ENCODE measurements around the gene BSDC1. TPM values are rescaled to one million over a fixed set of nuclear protein-coding genes. Genes with fewer than 3 reads are reported as not detected.

The BSDC1 gene
- total and polyA plus RNA-seq, 2 experiments from 2014 or later, result 22.7 to 50.7 TPM

- H3K36me3 Mint-ChIP-seq (ENCODE audit: low read depth), result peaks cover 19% of the 10 kb centered on the region
- peak overlapping the region; percentile 70 for H3K4me3 ChIP-seq
- H3K27ac ChIP-seq (ENCODE audit: low read depth), result peak overlapping the region; percentile 85
- H3K4me1 Mint-ChIP-seq, result peaks cover 13% of the 10 kb centered on the region; the same call in 2 of the 3 replicates
- no peaks in the 10 kb centered on the region for H3K27me3 ChIP-seq (ENCODE audit: insufficient read depth)
- peak overlapping the region; percentile 6; the same call in 1 of the 2 replicates for H2AFZ ChIP-seq
- peak overlapping the region; percentile 100 for H3K27ac Mint-ChIP-seq
- peak overlapping the region; percentile 100 for H3K4me3 Mint-ChIP-seq
- H3K36me3 ChIP-seq (ENCODE audit: insufficient read depth), result no peaks in the 10 kb centered on the region
- peaks cover 11% of the 10 kb centered on the region; the same call in 2 of the 3 replicates for H3K9me3 Mint-ChIP-seq
- peaks cover 10% of the 10 kb centered on the region; the same call in 1 of the 2 replicates for H3K4me1 ChIP-seq (ENCODE audit: insufficient read depth)
- TF ChIP-seq EZH2phosphoT487 (IDR thresholded peaks at IDR 0.05; ENCODE audit: unreplicated experiment) (no peak), STAT1 (IDR thresholded peaks at IDR 0.05; ENCODE audit: unreplicated experiment) (no peak), NANOG (IDR thresholded peaks at IDR 0.05; ENCODE audit: borderline replicate concordance) (no peak), CREB1 (CRISPR knock-in tag; IDR thresholded peaks at IDR 0.05; ENCODE audit: low read depth) (no peak), POLR2AphosphoS5 (IDR thresholded peaks at IDR 0.05; ENCODE audit: low read depth) (no peak), JUNB (IDR thresholded peaks at IDR 0.05; ENCODE audit: unreplicated experiment) (no peak), REST (IDR thresholded peaks at IDR 0.05; ENCODE audit: unreplicated experiment) (no peak), ETS1 (IDR thresholded peaks at IDR 0.05) (no peak), ZNF331 (CRISPR knock-in tag; IDR thresholded peaks at IDR 0.05; ENCODE audit: low read depth) (no peak)
- TF ChIP-seq, protein P1, sequence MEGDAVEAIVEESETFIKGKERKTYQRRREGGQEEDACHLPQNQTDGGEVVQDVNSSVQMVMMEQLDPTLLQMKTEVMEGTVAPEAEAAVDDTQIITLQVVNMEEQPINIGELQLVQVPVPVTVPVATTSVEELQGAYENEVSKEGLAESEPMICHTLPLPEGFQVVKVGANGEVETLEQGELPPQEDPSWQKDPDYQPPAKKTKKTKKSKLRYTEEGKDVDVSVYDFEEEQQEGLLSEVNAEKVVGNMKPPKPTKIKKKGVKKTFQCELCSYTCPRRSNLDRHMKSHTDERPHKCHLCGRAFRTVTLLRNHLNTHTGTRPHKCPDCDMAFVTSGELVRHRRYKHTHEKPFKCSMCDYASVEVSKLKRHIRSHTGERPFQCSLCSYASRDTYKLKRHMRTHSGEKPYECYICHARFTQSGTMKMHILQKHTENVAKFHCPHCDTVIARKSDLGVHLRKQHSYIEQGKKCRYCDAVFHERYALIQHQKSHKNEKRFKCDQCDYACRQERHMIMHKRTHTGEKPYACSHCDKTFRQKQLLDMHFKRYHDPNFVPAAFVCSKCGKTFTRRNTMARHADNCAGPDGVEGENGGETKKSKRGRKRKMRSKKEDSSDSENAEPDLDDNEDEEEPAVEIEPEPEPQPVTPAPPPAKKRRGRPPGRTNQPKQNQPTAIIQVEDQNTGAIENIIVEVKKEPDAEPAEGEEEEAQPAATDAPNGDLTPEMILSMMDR (conservative IDR thresholded peaks at IDR 0.05; ENCODE audit: low read depth in 2 of 2), result no peak
- H3K4me2 ChIP-seq, result peak overlapping the region; percentile 84
- ATAC-seq, result peak; percentile 47
- DNase-seq (ENCODE audit: low spot score), result peak; percentile 75
- H3K9me2 ChIP-seq (ENCODE audit: insufficient read depth), result no peaks in the 10 kb centered on the region
- H3K27me3 Mint-ChIP-seq (ENCODE audit: insufficient read depth, low read depth, poor library complexity), result peaks cover 10% of the 10 kb centered on the region
- peaks cover 42% of the 10 kb centered on the region for H3K79me2 ChIP-seq (replicated peaks; ENCODE audit: insufficient read depth)
- H4K20me1 ChIP-seq (replicated peaks; ENCODE audit: insufficient read depth), result no peaks in the 10 kb centered on the region; the same call in 1 of the 2 replicates
- peaks cover 9% of the 10 kb centered on the region; the same call in 1 of the 2 replicates for H3F3A ChIP-seq (replicated peaks; ENCODE audit: low read depth)
Measured at GRCh38 chr1:32393832-32394140, 455 bp downstream of the BSDC1 start.

Measured in GM23338 (cell line).